ENCODE results near the gene SYTL3.

The SYTL3 gene

DNA sequence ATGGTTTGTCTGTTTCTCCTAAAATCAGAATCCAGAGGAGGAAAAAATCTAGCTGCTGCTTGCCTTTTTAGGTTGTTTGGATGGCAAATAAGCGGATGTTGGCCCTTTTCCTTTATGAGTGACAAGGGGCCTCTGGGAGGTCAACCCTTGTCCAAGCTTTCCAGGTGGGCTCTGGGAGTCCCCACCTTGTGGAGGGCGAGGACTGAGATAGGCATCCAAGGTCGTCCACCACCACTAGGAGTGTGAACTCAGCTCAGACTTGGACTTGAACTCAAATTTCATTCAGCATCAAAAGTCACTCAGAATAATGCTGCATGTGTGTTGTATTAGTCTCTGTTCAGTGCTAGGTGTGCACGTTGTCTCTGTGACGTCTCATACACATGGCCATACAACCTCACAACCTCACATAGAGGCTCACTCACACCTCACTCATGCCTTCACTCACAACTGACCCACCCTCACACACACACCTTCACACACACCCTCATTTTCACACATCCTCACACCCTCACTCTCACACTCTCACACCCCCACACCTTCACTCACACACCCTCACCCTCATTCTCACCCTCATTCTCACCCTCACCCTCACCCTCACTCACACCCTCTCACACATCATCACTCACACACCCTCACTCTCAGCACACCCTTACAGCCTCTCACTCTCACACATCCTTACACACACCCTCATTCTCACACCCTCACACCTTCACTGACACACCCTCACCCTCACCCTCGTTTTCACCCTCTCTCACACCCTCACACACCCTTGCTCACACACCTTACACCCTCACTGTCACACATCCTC is 23.3 kb upstream of the SYTL3 start:
- peaks cover 11% of the 10 kb centered on the region for H3K4me1 ChIP-seq (ENCODE audit: insufficient read depth, low read length, severe bottlenecking)
- H3K9me2 ChIP-seq (ENCODE audit: low read depth, low read length) = no peaks in the 10 kb centered on the region
- H3F3A ChIP-seq (ENCODE audit: insufficient read depth, low read length) = no peaks in the 10 kb centered on the region
- H3K27me3 ChIP-seq (ENCODE audit: insufficient read depth, low read length) = no peaks in the 10 kb centered on the region
- H3K9ac ChIP-seq (ENCODE audit: low read length) = no peak overlapping the region
- no peak overlapping the region for H3K27ac ChIP-seq (ENCODE audit: low read depth, low read length, poor library complexity, severe bottlenecking)
- H3K9me3 ChIP-seq (ENCODE audit: low read length) = no peaks in the 10 kb centered on the region
- H3K4me2 ChIP-seq (ENCODE audit: low read length) = no peak overlapping the region
- no peaks in the 10 kb centered on the region for H3K79me2 ChIP-seq (ENCODE audit: insufficient read depth, low read length)
- no peak for TF ChIP-seq EZH2 (IDR thresholded peaks at IDR 0.05; ENCODE audit: borderline replicate concordance, low read length)
- TF ChIP-seq, protein P1, sequence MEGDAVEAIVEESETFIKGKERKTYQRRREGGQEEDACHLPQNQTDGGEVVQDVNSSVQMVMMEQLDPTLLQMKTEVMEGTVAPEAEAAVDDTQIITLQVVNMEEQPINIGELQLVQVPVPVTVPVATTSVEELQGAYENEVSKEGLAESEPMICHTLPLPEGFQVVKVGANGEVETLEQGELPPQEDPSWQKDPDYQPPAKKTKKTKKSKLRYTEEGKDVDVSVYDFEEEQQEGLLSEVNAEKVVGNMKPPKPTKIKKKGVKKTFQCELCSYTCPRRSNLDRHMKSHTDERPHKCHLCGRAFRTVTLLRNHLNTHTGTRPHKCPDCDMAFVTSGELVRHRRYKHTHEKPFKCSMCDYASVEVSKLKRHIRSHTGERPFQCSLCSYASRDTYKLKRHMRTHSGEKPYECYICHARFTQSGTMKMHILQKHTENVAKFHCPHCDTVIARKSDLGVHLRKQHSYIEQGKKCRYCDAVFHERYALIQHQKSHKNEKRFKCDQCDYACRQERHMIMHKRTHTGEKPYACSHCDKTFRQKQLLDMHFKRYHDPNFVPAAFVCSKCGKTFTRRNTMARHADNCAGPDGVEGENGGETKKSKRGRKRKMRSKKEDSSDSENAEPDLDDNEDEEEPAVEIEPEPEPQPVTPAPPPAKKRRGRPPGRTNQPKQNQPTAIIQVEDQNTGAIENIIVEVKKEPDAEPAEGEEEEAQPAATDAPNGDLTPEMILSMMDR (IDR thresholded peaks at IDR 0.05; ENCODE audit: low read length) = no peak
- no peaks in the 10 kb centered on the region for H4K20me1 ChIP-seq (ENCODE audit: insufficient read depth, low read length)
- peaks cover 31% of the 10 kb centered on the region; the same call in 1 of the 2 replicates for H3K36me3 ChIP-seq (ENCODE audit: insufficient read depth, low read length)
- H3K4me3 ChIP-seq (ENCODE audit: low read depth, low read length, poor library complexity, severe bottlenecking) = no peak overlapping the region
- no peak overlapping the region for H2AFZ ChIP-seq (ENCODE audit: low read length)

DNA sequence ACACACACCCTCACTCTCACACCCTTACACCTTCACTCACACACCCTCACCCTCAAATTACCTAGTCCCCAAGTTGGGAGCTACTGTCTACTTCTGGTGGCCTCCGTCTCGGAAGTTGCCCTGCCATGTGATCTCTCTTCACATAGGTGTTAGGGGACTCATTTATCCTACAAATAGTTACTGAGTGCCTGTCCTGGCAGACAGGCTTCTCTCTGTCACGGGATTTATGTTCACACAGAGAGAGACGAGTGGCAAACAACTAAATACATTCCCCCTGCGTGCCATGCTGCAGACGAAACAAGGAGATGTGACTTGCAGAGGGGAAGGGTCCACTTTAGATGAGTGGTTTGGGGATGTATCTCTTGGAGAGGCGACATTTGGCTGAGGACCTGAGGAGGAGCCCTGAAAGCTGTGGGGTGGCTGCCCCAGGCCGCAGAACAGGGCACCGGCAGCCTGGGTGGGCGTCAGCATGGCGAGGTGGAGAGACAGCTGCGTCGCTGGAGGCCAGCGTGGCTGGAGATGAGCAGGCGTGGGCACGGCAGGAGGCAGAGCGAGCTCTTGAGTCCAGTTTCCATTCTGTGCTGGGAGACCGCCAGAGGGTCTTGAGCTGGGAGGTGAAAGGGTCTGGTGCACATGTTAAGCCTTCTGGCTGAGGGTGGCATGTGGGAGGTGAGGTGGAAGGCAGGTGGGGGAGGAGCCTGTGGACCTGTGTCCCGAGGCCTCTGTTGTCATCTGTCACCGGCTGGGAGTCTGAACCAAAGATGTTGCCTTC is 22.5 kb upstream of the SYTL3 start:
- H3K27ac ChIP-seq (ENCODE audit: low read depth, low read length, poor library complexity, severe bottlenecking) = no peak overlapping the region
- no peaks in the 10 kb centered on the region for H4K20me1 ChIP-seq (ENCODE audit: insufficient read depth, low read length)
- H3K4me2 ChIP-seq (ENCODE audit: low read length) = no peak overlapping the region
- no peaks in the 10 kb centered on the region for H3K9me3 ChIP-seq (ENCODE audit: low read length)
- no peaks in the 10 kb centered on the region for H3K9me2 ChIP-seq (ENCODE audit: low read depth, low read length)
- peaks cover 11% of the 10 kb centered on the region for H3K4me1 ChIP-seq (ENCODE audit: insufficient read depth, low read length, severe bottlenecking)
- TF ChIP-seq EZH2 (IDR thresholded peaks at IDR 0.05; ENCODE audit: borderline replicate concordance, low read length) = no peak
- TF ChIP-seq, protein P1 (IDR thresholded peaks at IDR 0.05; ENCODE audit: low read length) = no peak
- H2AFZ ChIP-seq (ENCODE audit: low read length) = no peak overlapping the region
- H3K4me3 ChIP-seq (ENCODE audit: low read depth, low read length, poor library complexity, severe bottlenecking) = no peak overlapping the region
- no peaks in the 10 kb centered on the region for H3K27me3 ChIP-seq (ENCODE audit: insufficient read depth, low read length)
- H3K79me2 ChIP-seq (ENCODE audit: insufficient read depth, low read length) = no peaks in the 10 kb centered on the region
- no peak overlapping the region for H3K9ac ChIP-seq (ENCODE audit: low read length)
- H3F3A ChIP-seq (ENCODE audit: insufficient read depth, low read length) = no peaks in the 10 kb centered on the region
- H3K36me3 ChIP-seq (ENCODE audit: insufficient read depth, low read length) = peaks cover 38% of the 10 kb centered on the region; the same call in 1 of the 2 replicates

DNA sequence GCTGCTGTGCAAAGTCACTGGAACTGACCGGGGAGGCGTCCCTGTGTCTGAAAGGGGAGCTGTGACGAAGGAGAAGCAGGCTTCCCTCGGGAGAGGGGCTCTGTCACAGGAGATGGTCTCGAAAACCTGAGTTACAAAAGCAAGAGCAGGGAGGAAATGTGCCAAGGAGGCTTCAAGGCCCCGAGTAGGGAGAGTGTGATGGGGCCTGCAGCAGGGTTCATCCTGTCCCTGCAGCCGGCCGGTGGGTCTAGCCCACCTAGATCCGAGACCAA is 22.0 kb upstream of the SYTL3 start:
- TF ChIP-seq, protein P1 (IDR thresholded peaks at IDR 0.05; ENCODE audit: low read length) = no peak
- TF ChIP-seq EZH2 (IDR thresholded peaks at IDR 0.05; ENCODE audit: borderline replicate concordance, low read length) = no peak
- peaks cover 36% of the 10 kb centered on the region; the same call in 1 of the 2 replicates for H3K36me3 ChIP-seq (ENCODE audit: insufficient read depth, low read length)

More for the DNA sequence above, 22.0 kb upstream of the SYTL3 start:
- Histone ChIP-seq H3K27ac (ENCODE audit: low read depth, low read length, poor library complexity, severe bottlenecking) (no peak overlapping the region), H3K4me1 (ENCODE audit: insufficient read depth, low read length, severe bottlenecking) (peaks cover 11% of the 10 kb centered on the region), H3K9ac (ENCODE audit: low read length) (no peak overlapping the region), H4K20me1 (ENCODE audit: insufficient read depth, low read length) (no peaks in the 10 kb centered on the region), H3K9me3 (ENCODE audit: low read length) (no peaks in the 10 kb centered on the region), H3F3A (ENCODE audit: insufficient read depth, low read length) (no peaks in the 10 kb centered on the region), H3K4me2 (ENCODE audit: low read length) (no peak overlapping the region), H3K9me2 (ENCODE audit: low read depth, low read length) (no peaks in the 10 kb centered on the region), H2AFZ (ENCODE audit: low read length) (no peak overlapping the region), H3K79me2 (ENCODE audit: insufficient read depth, low read length) (no peaks in the 10 kb centered on the region), H3K27me3 (ENCODE audit: insufficient read depth, low read length) (no peaks in the 10 kb centered on the region), H3K4me3 (ENCODE audit: low read depth, low read length, poor library complexity, severe bottlenecking) (no peak overlapping the region)
